OCI-LY3 (cell line): ENCODE results near the gene MYF6.

Experiments
- EZH2phosphoT487 ChIP-seq: fragments of 200-600 bp; shearing (Covaris generic); IDR thresholded peaks from 2 replicates; pipeline ENCODE4 v1.6.1; 2018; ENCODE audit warnings: antibody characterized with exemption, mixed run types, low read depth
- TF ChIP-seq, protein P1 (sequence below): fragments of 200-600, 300-600 bp; sonication (generic); IDR thresholded peaks from 2 replicates; pipeline ENCODE4 v1.5.1; 2014; ENCODE audit warnings: antibody characterized with exemption, low read length, low read depth

- TF ChIP-seq, protein P1, sequence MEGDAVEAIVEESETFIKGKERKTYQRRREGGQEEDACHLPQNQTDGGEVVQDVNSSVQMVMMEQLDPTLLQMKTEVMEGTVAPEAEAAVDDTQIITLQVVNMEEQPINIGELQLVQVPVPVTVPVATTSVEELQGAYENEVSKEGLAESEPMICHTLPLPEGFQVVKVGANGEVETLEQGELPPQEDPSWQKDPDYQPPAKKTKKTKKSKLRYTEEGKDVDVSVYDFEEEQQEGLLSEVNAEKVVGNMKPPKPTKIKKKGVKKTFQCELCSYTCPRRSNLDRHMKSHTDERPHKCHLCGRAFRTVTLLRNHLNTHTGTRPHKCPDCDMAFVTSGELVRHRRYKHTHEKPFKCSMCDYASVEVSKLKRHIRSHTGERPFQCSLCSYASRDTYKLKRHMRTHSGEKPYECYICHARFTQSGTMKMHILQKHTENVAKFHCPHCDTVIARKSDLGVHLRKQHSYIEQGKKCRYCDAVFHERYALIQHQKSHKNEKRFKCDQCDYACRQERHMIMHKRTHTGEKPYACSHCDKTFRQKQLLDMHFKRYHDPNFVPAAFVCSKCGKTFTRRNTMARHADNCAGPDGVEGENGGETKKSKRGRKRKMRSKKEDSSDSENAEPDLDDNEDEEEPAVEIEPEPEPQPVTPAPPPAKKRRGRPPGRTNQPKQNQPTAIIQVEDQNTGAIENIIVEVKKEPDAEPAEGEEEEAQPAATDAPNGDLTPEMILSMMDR: no peak
- no peak for TF ChIP-seq EZH2phosphoT487
These were observed 6.6 kb downstream of the MYF6 start for GRCh38 chr12:80714055-80714454.
